ENCODE data around the gene UBE3D. TPM values are rescaled to one million over a fixed set of nuclear protein-coding genes. Genes with fewer than 3 reads are reported as not detected.

Gene UBE3D
- total RNA-seq, 1 experiment from 2014 or later = 5.5 TPM

GRCh38 chr6:82910395-82910794 is 155.2 kb downstream of the UBE3D start:
- Histone ChIP-seq H3K27ac (no peak overlapping the region), H3K4me1 (replicated peaks; ENCODE audit: insufficient read depth) (peaks cover 9% of the 10 kb centered on the region), H3K27me3 (ENCODE audit: insufficient read depth, low read depth) (no peaks in the 10 kb centered on the region), H3K4me2 (no peak overlapping the region), H4K20me1 (ENCODE audit: insufficient read depth) (no peaks in the 10 kb centered on the region), H3K9me2 (ENCODE audit: insufficient read depth) (no peaks in the 10 kb centered on the region), H3K79me2 (ENCODE audit: low read depth) (no peaks in the 10 kb centered on the region), H2AFZ (no peak overlapping the region), H3F3A (ENCODE audit: insufficient read depth, low read depth) (0 out of 2 replicates have a peak, but pooled peaks cover 4% of the 10 kb centered on the region), H3K9me3 (ENCODE audit: insufficient read depth, low read depth) (no peaks in the 10 kb centered on the region), H3K36me3 (ENCODE audit: low read depth) (no peaks in the 10 kb centered on the region), H3K4me3 (no peak overlapping the region)
- BruUV-seq (replicated peaks) = no TSS peak
- CTCF ChIA-PET = interaction anchor here (0.6 kb wide), 1 partner anchor 112 kb away, joined by 4 read pairs; no protein-coding TSS in a partner anchor
- TF ChIP-seq, protein P1, sequence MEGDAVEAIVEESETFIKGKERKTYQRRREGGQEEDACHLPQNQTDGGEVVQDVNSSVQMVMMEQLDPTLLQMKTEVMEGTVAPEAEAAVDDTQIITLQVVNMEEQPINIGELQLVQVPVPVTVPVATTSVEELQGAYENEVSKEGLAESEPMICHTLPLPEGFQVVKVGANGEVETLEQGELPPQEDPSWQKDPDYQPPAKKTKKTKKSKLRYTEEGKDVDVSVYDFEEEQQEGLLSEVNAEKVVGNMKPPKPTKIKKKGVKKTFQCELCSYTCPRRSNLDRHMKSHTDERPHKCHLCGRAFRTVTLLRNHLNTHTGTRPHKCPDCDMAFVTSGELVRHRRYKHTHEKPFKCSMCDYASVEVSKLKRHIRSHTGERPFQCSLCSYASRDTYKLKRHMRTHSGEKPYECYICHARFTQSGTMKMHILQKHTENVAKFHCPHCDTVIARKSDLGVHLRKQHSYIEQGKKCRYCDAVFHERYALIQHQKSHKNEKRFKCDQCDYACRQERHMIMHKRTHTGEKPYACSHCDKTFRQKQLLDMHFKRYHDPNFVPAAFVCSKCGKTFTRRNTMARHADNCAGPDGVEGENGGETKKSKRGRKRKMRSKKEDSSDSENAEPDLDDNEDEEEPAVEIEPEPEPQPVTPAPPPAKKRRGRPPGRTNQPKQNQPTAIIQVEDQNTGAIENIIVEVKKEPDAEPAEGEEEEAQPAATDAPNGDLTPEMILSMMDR (conservative IDR thresholded peaks at IDR 0.05) = no peak
- no peak for TF ChIP-seq EZH2 (IDR thresholded peaks at IDR 0.05; ENCODE audit: low read depth)
- no peak for DNase-seq
- intact Hi-C loops (cut with micrococcal nuclease; ENCODE audit: unreplicated experiment) = no loop called here
- POLR2A ChIA-PET (ENCODE audit: unreplicated experiment) = no interaction called here

DNA sequence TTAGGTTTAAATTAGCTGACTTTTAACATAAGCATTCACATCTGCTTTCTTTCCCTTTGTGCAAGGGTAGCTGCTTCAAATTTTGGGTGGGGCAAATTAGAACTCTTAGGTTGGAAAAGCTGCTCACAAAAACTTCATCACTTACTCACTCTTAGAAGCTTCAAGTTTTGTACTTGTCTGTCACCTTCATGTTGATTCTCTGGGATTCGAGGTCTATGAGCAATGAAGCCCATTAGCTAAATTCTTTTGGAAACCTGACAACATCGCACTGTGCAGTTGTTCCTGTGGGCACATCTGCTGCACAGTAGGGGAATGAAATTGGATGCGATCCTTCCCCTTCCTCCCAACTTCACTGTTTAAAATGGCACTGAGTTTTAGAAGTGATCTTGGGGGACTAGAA is 156.1 kb downstream of the UBE3D start:
- no peaks in the 10 kb centered on the region for H3K36me3 ChIP-seq (ENCODE audit: low read depth)
- H3K79me2 ChIP-seq (ENCODE audit: low read depth) = no peaks in the 10 kb centered on the region
- no peaks in the 10 kb centered on the region for H3K9me3 ChIP-seq (ENCODE audit: insufficient read depth, low read depth)
- TF ChIP-seq, protein P1 (conservative IDR thresholded peaks at IDR 0.05) = no peak
- TF ChIP-seq EZH2 (IDR thresholded peaks at IDR 0.05; ENCODE audit: low read depth) = no peak
- no TSS peak for BruUV-seq (replicated peaks)
- ChIA-PET CTCF (interaction anchor here (0.7 kb wide), 1 partner anchor 97 kb away, joined by 3 read pairs; no protein-coding TSS in a partner anchor), POLR2A (ENCODE audit: unreplicated experiment) (no interaction called here)
- no peak overlapping the region for H2AFZ ChIP-seq
- no peak for DNase-seq
- no peak overlapping the region for H3K27ac ChIP-seq
- H3F3A ChIP-seq (ENCODE audit: insufficient read depth, low read depth) = 0 out of 2 replicates have a peak, but pooled peaks cover 4% of the 10 kb centered on the region
- H4K20me1 ChIP-seq (ENCODE audit: insufficient read depth) = no peaks in the 10 kb centered on the region
- no peaks in the 10 kb centered on the region for H3K27me3 ChIP-seq (ENCODE audit: insufficient read depth, low read depth)
- intact Hi-C loops (cut with micrococcal nuclease; ENCODE audit: unreplicated experiment) = no loop called here
- no peaks in the 10 kb centered on the region for H3K9me2 ChIP-seq (ENCODE audit: insufficient read depth)
- no peak overlapping the region for H3K4me2 ChIP-seq
- H3K4me1 ChIP-seq (replicated peaks; ENCODE audit: insufficient read depth) = peaks cover 9% of the 10 kb centered on the region
- no peak overlapping the region for H3K4me3 ChIP-seq

DNA sequence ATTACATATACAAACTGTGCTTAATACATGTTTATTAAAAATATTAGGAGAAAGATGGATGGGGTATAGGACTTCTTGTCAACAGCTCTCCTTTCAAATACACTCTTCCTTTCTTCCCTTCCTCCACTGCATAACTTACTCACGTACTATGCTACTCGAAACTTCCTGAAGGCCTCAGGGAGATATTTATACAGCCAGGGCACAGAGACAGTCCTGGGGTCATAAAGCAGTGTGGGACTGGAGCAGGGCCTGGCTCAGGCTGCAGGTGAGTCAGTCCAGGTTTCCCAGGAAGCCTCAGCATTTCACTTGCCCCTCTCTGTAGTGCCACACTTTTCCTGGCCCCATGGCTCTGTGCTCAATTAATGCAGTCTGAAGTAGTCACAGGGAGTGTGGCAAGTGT is 157.0 kb downstream of the UBE3D start:
- Histone ChIP-seq H3F3A (ENCODE audit: insufficient read depth, low read depth) (0 out of 2 replicates have a peak, but pooled peaks cover 4% of the 10 kb centered on the region), H3K79me2 (ENCODE audit: low read depth) (no peaks in the 10 kb centered on the region), H3K36me3 (ENCODE audit: low read depth) (no peaks in the 10 kb centered on the region), H4K20me1 (ENCODE audit: insufficient read depth) (no peaks in the 10 kb centered on the region), H3K9me3 (ENCODE audit: insufficient read depth, low read depth) (no peaks in the 10 kb centered on the region), H3K4me3 (no peak overlapping the region), H3K9me2 (ENCODE audit: insufficient read depth) (no peaks in the 10 kb centered on the region), H3K4me1 (replicated peaks; ENCODE audit: insufficient read depth) (peaks cover 9% of the 10 kb centered on the region), H2AFZ (no peak overlapping the region), H3K27ac (no peak overlapping the region), H3K4me2 (no peak overlapping the region), H3K27me3 (ENCODE audit: insufficient read depth, low read depth) (no peaks in the 10 kb centered on the region)
- no peak for TF ChIP-seq EZH2 (IDR thresholded peaks at IDR 0.05; ENCODE audit: low read depth)
- TF ChIP-seq, protein P1 (conservative IDR thresholded peaks at IDR 0.05) = no peak
- ChIA-PET CTCF (no interaction called here), POLR2A (ENCODE audit: unreplicated experiment) (no interaction called here)
- intact Hi-C loops (cut with micrococcal nuclease; ENCODE audit: unreplicated experiment) = no loop called here
- BruUV-seq (replicated peaks) = no TSS peak
- DNase-seq = no peak
